ENCODE measurements around the gene CAB39.

DNA sequence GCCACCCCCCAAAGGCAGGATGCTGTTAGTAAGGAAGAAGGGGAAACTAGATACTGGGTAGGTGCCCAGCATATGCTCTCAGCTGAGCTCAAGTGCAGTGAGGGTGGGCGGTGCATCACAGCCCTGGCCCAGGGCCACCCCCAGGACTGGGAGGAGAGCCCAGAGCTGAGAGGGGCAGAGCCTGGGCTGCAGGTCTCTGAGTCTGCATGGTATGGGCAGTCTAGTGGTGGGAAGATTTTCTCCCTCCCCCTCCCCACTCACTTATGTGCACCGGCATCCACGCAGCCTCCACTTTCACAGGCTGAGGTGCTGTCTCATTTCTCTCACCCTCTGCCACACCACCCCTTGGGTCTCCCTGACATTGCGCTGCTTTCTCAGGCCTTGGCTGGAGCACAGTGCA, 48.5 kb upstream of the CAB39 start:
- no peak for TF ChIP-seq CTCF (IDR thresholded peaks at IDR 0.05)
- TF ChIP-seq EP300 (IDR thresholded peaks at IDR 0.05): no peak
- no peak for TF ChIP-seq POLR2A (IDR thresholded peaks at IDR 0.05; ENCODE audit: low read depth)
